ENCODE measurements around the gene CCDC85B.
A peak's percentile ranks its signal among the peaks of the same experiment; 100 is the strongest.

- TF ChIP-seq CTCF (IDR thresholded peaks at IDR 0.05) (no peak), POLR2AphosphoS5 (IDR thresholded peaks at IDR 0.05; ENCODE audit: low read depth, low read length) (peak; percentile 40; the same call in 1 of the 2 replicates), REST (IDR thresholded peaks at IDR 0.05; ENCODE audit: insufficient read depth in 1 of 2, low read depth in 2 of 2, low read length in 1 of 2) (no peak), SIN3A (IDR thresholded peaks at IDR 0.05; ENCODE audit: borderline replicate concordance, insufficient read depth, low read depth, low read length) (no peak), TCF7L2 (IDR thresholded peaks at IDR 0.05; ENCODE audit: low read depth, low read length) (no peak)
These were observed 37.5 kb downstream of the CCDC85B start for GRCh38 chr11:65927904-65928397.

Data from Panc1 (cell line).